Activated CD4-positive, alpha-beta T cell treated with anti-CD3 and anti-CD28 coated beads for 4 hours (primary cell): ENCODE data around the gene C1QTNF4.

ENCODE experiments used
- DNase-seq, 2 donors: peaks; one replicate each; pipeline ENCODE4 v3.0.0-alpha.2; 2020

The C1QTNF4 gene

DNA sequence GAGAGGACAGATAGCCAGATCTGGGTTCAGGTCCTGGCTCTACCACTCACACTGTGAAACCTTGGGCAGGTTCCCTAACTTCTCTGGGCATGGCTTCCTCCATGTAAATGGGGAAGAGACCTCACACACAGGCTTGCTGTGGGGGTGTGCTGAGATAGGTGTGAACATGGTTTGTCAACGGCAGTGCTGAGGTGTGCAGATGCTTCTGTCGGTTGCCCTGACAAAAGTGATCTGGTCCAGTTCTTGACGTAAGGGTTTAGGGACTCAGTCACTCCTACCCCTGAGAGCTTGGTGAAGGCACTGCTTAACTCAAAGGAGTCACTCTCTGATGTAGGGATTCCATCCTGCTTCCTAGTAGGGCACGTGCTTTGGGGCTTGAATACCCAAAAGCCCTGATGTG, 2.0 kb downstream of the C1QTNF4 start:
- no peak for DNase-seq

DNA sequence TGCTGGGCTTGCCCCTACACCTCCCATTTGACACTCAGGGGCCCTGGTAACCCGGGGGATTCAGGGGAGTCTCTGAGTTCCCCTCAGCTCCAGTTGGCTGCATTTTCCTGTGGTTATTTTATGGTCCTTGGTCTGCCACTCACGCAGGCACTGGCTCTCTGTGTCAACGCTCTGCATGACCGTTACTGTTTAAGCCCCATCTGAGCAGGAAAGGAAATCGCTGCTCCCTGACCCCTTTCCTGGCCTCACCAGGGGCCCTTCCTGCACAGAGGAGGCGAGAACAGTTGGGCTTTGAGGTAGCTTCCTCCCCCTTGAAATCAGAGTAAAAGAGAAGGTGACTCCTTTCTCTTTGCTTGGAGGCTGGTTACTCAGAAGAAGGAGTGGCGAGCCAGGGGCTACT, 2.4 kb downstream of the C1QTNF4 start:
- no peak for DNase-seq

DNA sequence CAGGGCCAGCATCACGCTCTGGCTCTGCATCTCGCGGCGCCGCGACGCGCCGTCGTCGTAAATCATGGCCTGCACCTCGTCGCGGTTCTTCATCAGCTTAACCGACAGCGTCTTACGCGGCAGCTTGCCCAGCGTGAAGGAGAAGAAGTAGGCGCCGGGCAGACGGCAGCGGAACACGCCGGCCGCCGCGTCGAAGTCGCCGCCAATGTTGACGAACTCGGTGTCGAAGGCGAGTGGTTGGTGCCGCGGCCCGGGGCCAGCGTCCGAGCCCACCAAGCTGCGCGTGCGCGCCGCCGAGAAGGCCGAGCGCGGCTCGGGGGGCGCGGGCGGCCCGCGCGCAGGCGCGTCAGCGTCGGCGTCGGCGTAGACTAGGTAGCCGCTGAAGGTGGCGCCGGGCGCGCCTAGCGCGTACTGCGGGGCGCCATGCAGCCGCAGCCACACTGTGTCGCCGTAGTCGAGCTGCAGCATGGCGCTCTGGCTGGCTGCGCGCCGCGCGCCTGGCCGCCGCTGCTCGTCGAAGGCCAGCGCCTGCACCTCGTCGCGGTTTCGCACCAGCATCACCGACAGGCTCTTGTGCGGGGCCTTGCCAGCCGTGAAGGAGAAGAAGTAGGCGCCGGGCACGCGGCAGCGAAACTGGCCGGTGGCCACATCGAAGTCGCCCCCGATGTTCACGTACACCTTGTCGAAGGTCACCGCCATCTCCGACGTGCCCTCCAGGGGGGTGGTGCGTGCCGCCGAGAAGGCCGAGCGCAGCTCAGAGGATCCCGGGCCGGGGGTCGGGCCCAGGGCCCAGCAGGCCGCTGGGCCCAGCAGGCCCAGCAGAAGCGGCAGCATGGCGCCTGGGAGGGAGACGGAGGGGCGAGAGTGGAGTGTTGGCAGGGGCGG, 4.0 kb downstream of the C1QTNF4 start:
- DNase-seq, result no peak

DNA sequence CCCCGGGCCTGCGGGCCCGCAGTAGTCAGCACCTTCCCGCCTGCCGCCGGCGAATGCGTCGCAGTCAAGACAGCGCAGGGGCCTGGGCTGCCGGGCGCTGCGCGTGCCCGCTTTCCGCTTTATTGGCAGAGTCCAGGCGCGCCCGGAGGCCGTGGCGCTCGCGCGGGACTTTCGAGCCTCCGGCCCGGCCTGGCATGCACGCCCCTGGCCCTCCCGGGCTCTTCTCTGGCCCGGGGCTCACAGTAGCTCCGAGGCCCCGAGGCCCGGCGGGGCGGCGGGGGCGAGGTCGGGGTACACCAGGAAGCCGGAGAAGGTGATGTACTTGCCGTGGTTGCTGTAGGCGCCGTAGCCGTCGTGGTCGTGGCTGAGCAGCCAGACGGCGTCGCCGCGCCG, 4.6 kb downstream of the C1QTNF4 start:
- DNase-seq, result no peak

DNA sequence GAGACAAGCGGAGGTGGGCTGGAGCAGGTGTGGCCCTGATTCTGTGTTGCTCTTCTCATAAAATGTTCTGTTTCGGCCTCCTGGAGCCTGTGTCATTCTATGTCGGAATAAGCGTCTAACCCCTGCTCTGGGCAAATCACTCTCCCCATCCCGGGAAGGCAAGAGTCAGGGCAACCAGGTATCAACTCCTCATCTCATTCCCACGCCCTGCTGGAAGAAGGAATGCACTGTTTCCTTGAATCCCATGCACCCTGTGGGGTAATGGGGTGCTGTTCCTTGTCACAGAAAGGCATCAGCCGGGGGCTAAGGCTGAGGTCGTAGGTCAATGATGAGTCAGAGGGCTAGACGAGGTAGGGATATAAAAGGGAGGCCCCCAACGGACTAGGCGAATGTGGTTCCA, 5.1 kb downstream of the C1QTNF4 start:
- DNase-seq, result no peak

DNA sequence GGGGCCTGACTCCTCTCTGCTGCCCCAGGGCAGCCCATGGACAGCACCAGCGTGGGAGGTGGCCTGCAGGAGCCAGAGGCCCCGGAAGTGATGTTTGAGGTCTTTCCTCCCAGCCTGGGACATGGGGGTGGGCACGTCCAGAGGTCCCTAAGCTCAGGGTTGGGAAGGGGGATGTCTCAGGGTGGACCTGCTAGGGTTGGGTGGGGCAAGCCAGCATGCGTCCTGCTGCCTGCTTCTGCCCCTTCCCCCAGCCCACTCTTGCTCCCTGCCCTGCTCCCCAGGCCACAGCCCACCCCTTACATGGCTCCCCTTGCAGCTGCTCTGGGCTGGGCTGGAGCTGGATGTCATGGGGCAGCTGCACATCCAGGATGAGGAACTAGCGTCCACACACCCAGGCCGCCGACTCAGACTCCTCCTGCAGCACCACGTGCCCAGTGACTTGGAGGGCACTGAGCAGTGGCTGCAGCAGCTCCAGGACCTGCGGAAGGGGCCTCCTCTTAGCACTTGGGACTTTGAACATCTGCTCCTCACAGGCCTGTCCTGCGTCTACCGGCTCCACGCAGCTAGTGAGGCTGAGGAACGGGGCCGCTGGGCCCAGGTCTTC, 6.4 kb downstream of the C1QTNF4 start:
- DNase-seq, result no peak

DNA sequence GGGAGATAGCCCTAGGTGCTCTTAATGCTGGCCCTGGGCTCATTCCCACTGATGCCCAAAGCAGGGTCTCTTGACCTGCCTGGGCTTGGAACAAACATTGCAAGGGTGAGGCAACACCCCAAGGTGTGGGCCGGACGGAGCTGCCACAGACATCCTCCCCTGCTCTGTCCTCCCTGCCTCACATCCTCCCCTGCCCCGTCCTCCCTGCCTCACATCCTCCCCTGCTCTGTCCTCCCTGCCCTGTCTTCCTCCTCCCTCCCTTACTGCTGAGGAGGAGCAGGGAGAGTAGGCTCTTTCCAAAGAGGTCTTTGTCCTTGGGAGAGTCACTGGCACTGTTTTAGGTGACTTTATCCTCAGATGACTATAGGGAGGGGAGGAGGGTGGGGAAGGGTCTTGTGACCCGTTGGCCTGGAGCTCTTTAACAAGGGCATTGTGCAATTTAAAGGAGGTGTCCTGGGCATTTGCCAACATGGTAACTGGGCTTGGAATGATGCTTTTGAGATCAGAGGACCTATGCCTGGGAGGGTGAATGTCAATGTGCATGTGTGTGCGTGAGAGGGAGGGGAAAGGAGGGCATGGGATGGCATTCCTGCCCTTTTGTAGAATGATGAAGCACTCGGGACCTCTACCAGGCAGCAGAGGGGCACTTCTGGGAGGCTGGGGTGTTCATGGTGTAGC, 7.0 kb downstream of the C1QTNF4 start:
- DNase-seq, result no peak

DNA sequence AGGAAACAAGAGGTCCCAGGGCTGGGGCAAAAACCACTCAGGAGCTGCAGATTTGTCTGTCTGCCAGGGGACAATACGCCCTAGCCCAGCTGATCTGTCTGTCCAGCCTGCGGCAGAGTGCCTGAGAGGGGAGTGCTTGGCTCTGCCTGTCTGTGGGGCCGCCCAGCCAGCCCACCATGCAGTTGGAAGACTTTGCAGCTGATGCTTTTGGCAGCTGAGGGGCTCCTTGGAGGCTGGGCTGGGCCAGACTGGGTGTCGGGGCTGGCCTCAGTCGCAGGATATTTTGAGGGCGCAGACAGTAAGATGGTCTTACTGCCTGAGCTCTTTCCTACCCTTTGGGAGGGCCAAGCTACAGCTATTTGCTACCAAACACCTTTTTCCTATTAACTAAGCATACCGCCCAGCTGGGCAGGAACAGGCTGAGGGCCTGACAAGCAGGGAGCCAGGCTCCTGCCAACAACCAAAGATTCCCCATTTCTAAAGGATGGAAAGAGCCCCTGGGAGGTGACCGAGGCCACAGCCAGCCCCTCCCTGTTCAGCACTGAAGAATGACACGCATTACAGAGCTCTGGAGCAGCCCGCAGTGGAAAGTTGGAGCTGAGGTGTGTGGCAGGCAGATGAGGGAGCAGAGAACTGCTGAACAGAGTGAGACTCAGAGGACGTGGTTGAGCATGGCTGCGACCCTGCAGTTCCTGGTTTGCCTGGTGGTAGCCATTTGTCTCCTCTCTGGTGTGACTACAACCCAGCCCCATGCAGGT, 7.9 kb downstream of the C1QTNF4 start, which contains the start of gene FAM180B:
Gene FAM180B, plus strand, starts transcription at position 581 of the 758 bp plus-strand sequence. Its CDS starts 91 bp downstream, at position 672.
- DNase-seq, result no peak

DNA sequence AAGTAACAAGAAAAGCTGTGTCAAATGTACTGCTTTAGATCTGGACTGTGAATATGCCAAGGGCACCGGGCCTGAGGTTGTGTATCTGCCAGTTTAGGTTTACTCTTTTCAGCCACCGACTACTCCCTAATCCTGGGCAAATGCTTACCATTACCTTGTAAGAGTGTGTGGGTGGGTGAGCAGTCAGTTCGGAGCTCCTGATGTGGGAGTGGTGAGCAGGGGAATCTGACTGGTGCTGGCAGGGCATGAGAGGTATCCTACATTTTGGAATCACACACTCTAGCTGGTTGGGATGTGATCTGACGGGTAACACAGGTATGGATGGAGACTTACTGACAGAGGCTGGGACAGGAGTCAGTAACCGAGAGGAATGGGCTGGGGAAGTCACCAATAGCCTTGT, 10.4 kb downstream of the C1QTNF4 start:
- DNase-seq, result no peak

DNA sequence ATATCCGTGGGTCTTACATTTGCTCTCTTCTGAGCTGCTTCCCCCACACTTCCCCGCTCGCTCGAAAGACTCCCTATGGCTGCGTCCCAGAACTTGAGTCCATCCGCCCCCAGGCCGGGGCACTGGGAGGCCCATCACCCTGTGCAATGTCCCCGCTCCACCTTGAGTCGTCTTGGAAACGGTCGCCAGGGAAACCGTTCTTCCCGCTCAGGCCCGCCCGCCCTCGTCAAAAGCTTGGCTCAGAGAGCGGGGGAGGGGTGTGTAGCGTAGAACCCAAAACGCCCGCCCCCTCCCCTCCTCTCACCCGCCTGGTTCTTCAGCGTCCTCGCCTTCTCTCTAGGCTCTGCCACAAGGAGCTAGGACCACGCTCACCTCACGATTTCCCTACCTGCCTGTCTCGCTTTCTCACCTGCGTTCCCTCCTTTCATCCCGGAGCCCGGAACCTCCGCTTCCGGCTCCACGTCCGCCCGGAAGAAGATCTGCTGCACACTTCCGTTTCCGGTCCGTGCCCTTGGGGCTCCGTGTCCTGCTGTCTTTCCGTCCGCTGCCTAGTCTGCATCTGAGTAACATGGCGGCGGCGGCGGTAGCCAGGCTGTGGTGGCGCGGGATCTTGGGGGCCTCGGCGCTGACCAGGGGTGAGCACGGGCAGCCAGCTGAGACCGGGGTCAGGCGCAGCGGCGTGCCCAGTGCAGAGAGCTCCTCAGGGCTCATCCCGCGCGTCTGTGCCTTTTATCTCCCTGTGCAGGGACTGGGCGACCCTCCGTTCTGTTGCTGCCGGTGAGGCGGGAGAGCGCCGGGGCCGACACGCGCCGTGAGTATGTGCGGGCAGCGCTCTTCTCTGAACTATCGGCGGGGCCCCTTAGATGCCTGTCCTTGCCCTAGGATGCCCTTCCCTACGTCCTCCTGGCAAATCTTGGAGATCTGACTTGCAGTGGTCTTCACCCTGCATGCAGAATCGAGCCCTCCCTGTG, 15.4 kb downstream of the C1QTNF4 start, which contains the start of the genes KBTBD4 and NDUFS3:
Gene KBTBD4, minus strand, starts transcription at position 447 of the 971 bp plus-strand sequence. Its CDS starts 19 bp downstream, at position 428.
Gene NDUFS3, plus strand, starts transcription at position 551 of the 971 bp plus-strand sequence. Its CDS starts 18 bp downstream, at position 569.
- DNase-seq, result peak; percentile 85 to 87

DNA sequence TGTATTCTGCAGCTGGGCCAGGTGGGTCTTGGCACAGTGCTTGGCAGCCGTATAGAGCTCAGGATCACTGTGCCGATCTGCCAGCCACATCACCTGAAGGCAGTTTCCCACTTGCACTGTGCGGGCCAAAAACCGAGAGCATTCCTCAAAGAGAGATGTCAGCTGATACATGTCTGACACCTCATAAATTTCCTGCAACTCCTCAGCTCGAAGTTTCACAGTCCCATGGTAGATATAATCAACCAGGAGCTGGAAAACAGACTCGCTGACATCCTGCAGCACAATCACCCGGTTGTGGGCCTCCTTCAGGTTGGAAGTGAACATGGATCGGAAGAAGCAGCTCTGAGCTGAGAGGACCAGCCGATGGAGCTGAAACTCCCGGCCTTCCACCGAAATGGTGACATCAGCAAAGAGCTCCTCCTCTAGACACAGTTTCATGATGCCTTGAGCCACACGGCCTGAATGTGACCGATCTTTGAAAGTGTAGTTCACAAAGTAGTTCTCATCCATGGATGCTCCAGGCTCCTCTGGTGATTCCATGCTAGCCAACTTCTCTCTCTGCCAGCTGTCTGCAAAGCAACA, 16.7 kb downstream of the C1QTNF4 start:
- no peak for DNase-seq

DNA sequence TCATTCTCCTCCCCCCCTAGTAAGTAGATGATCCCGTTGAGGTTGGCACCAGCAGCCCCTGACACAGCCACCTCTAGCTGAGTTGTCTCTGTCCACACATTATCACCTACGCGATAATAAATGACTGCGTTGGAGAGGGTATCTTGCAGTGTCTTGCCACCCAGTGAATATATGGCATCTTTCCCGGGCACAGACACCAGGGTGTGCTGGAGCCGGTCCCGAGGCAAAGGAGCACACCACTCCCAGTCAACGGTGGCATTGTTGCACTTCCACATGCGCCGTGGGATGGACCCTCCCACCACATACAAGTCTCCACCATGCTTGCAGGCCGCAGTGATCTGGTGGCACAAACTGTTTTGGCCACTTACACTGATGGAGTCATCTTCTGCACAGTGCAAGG, 20.9 kb downstream of the C1QTNF4 start:
- no peak for DNase-seq

DNA sequence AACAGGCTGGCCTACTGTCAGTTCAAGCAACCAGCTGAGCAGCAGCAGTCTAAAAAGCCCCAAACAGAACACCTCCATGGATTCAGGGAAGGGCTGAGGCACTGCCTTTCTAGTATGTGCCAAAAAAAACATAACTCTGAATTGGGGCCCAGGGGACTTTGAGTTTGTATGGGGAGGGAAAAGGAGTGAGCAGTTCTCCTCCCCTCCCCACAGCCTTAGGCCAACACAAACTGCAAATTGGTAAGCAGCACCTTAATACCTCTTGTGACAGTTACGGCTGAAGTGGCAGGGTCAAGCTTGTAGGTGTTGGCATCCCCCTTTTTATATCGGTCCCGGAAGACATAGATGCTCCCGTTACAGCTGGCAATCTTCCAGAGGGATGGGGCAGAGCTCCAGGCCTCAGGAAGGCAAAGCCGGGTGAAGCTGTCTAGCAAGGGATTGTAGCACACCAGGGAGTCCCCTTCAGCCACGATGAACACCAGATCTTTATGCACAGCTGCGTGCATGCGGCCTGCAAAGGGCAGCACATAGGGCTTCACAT, 21.4 kb downstream of the C1QTNF4 start:
- no peak for DNase-seq

DNA sequence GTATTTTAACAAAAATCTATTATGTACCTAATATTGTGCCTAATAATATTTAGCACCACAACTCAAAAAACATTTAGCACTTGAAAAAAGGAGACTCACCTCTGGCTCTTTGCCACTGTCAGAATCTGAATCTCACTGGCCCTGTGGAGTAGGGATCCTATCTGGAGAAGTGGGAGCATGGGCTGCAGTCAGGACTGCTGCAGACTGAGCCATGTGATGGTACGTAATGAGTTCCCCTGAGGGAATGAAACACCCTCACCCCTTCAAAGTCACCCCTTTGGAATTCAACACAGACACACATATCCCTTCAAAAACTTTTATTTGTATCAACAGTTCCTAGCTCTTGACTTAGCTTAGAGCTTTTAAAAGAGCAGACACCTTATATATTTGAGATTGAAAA, 22.3 kb downstream of the C1QTNF4 start:
- no peak for DNase-seq

DNA sequence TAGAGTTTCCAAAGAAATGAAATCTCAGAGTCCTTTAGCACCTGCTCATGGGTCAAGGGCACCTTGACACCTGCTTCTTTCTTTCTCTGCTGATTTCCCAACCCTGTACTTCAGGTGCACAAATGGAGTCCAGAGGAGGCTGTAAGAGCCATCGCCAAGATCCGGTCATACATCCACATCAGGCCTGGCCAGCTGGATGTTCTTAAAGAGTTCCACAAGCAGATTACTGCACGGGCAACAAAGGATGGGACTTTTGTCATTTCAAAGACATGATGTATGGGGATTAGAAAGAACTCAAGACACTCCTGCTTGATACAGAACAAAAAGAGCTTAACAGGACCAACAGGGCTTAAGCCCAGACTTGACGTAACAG, 22.9 kb downstream of the C1QTNF4 start:
- no peak for DNase-seq

DNA sequence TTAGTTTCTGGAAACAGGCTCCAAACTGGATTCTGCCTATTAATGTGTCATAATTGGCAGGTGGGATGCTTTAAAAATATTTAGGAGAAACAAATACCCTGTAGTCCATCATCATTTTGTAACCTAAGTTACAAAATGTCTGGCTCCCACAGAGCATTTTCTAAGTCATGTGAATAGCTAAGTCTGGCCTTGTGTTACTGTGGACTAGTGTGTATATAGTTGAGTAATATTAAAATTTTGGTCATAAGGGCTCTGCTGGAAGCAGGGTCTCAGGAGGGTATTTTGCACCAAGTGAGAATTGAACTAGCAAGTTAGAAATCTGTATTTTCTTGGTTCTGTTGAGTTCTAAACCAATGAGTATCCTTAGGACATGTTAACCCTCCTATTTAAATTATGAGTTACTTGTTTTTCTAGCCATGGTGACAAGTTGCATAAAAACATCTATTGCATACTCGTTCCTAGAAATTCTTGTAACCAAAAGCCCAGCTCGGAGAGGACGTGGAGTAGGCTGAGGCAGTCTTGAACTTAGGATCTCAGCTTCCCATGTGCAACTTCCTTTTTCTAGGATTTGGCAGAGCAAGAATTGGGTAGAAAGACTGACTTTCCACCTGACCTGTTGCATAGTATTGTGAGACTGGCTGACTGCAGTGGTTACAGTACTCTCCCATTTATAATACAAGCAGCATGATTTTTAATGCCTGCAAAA, 23.4 kb downstream of the C1QTNF4 start:
- DNase-seq, result no peak

DNA sequence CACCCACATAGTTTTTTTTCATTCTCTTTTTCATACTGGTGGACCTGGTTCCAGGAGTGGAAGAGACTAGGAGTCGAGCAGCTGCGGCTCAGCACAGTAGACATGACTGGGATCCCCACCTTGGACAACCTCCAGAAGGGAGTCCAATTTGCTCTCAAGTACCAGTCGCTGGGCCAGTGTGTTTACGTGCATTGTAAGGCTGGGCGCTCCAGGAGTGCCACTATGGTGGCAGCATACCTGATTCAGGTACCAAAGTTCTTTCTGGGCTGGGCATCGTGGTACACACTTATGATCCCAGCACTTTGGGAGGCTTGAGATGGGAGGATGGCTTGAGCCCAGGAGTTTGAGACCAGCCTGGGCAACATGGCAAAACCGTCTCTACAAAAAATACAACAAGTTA, 24.6 kb downstream of the C1QTNF4 start:
- no peak for DNase-seq

DNA sequence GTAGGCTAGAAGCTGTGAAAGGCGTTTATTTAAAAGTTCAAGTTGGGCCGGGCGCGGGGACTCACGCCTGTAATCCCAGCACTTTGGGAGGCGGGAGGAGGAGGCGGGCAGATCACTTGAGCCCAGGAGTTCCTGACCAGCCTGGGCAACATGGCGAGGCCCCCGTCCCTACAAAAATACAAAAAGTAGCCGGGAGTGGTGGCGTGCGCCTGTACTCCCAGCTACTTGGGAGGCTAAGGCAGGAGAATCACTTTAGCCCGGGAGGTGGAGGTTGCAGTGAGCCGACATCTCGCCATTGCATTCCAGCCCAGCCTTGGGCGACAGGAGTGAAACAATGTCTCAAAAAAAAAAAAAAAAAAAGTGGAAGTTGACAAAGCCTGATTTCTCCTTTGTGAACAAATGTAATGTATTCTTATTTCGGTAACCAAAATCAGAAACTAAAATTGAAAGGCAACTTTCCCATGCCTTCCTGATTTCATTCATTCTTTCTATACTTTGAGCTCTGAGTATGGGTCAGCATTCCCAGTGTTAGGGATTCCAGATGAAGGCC, 28.0 kb downstream of the C1QTNF4 start:
- DNase-seq, result no peak

DNA sequence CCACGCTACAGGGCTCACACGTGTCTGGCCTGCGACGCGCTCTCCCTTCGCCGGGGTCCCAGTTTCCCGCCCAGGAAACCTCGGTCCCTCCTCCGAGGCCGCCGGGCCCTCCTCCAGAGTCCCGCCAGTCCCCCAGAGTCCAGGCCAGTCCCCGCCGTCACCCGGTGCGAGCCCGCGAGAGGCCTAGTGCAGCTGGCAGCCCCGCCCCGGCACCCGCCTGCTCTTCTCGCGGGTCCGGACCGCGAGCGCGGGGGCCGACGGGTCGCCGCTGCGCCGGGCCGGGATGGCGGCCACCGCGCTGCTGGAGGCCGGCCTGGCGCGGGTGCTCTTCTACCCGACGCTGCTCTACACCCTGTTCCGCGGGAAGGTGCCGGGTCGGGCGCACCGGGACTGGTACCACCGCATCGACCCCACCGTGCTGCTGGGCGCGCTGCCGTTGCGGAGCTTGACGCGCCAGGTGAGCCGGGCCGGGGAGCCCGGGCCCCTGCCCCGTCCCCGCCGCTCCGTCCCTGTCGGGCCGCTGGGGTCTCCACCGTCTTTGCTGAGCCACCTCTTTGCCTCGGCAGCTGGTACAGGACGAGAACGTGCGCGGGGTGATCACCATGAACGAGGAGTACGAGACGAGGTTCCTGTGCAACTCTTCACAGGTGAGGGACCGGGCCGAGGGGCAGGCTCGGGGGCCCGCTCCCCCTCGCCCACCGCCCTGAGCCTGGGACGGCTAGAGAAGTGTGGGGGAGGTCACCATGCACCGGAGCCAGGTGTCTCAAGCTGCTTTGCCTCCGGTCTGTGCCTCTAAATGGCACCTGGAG, 28.7 kb downstream of the C1QTNF4 start, which contains the start of gene PTPMT1:
Gene PTPMT1, plus strand, starts transcription at position 260 of the 809 bp plus-strand sequence. Its CDS starts 24 bp downstream, at position 284.
- DNase-seq, result peak; percentile 53 to 63
